Fibroblast of peridontal ligament (primary cell): Measurements from ENCODE around the gene DEFB124.
"Not testable (repeated sequence)": the region's sequence is repeated elsewhere in the genome, so short reads cannot be mapped to it uniquely, and the experiment has no call there.

Experiments
- DNase-seq: peaks from one replicate; pipeline ENCODE4 v3.0.0-alpha.2; 2010; ENCODE audit errors: extremely low read depth

Gene DEFB124

GRCh38 chr20:31474758-31475427 lies at the start of gene DEFB124, which contains the start of gene REM1:
DEFB124 (minus strand) TSS chr20:31475127; CDS start chr20:31473013, 2,114 bp downstream.
REM1 (plus strand) TSS chr20:31475288; CDS start chr20:31476446, 1,158 bp downstream.
- DNase-seq = no peak

GRCh38 chr20:31523361-31524283 lies 48.7 kb upstream of the DEFB124 start:
- no peak for DNase-seq

GRCh38 chr20:31522731-31523130 lies 47.8 kb upstream of the DEFB124 start:
- DNase-seq = no peak

GRCh38 chr20:31521267-31521666 lies 46.3 kb upstream of the DEFB124 start:
- not testable (repeated sequence) for DNase-seq

- peak; percentile 72 for DNase-seq
These were observed 42.4 kb upstream of the DEFB124 start for GRCh38 chr20:31517373-31517772.

GRCh38 chr20:31516651-31517050 lies 41.7 kb upstream of the DEFB124 start:
- DNase-seq = no peak

GRCh38 chr20:31516166-31516565 lies 41.2 kb upstream of the DEFB124 start:
- no peak for DNase-seq

GRCh38 chr20:31515775-31516107 lies 40.8 kb upstream of the DEFB124 start:
- DNase-seq = no peak

GRCh38 chr20:31515072-31515774 lies 40.3 kb upstream of the DEFB124 start:
- no peak for DNase-seq

GRCh38 chr20:31514154-31515071 lies 39.5 kb upstream of the DEFB124 start, which contains the start of gene HM13:
HM13 (plus strand) TSS chr20:31514442; CDS start chr20:31514552, 110 bp downstream.
- DNase-seq = peak; percentile 91

- DNase-seq = no peak
These were observed 33.8 kb upstream of the DEFB124 start for GRCh38 chr20:31508517-31509244.

- no peak for DNase-seq
These were observed 31.0 kb upstream of the DEFB124 start for GRCh38 chr20:31505903-31506302.

- DNase-seq = peak; percentile 79
These were observed 28.2 kb upstream of the DEFB124 start for GRCh38 chr20:31502884-31503673.

GRCh38 chr20:31500527-31500926 lies 25.6 kb upstream of the DEFB124 start:
- DNase-seq = no peak

- peak; percentile 80 for DNase-seq
These were observed 23.1 kb upstream of the DEFB124 start for GRCh38 chr20:31497838-31498540.

- DNase-seq = peak; percentile 68
These were observed 21.9 kb upstream of the DEFB124 start for GRCh38 chr20:31496761-31497295.

- DNase-seq = peak; percentile 46
These were observed 19.2 kb upstream of the DEFB124 start for GRCh38 chr20:31494131-31494530.

GRCh38 chr20:31490752-31491151 lies 15.8 kb upstream of the DEFB124 start:
- no peak for DNase-seq

GRCh38 chr20:31489152-31489551 lies 14.2 kb upstream of the DEFB124 start:
- DNase-seq = no peak
